KBM-7 (cell line): ENCODE measurements around the gene STEAP3.

Experiments used
- DNase-seq: peaks from one replicate; pipeline ENCODE4 v3.0.0-alpha.2; 2015
- in situ Hi-C: fragments of 300-500 bp; cut with MboI; formaldehyde crosslinking; loops from 2 replicates; pipeline ENCODE4 v1.14.3; 2020; ENCODE audit warnings: low sequenced_read_pairs, low pct_unique_long_range_greater_than_20kb, mixed read lengths

The STEAP3 gene

GRCh38 chr2:119222213-119222612, 1.4 kb upstream of the STEAP3 start:
- in situ Hi-C loops = no loop called here
- no peak for DNase-seq

- in situ Hi-C loops = no loop called here
Measured at GRCh38 chr2:119222863-119223520, 642 bp upstream of the STEAP3 start.

GRCh38 chr2:119224391-119225104, 914 bp downstream of the STEAP3 start:
- peak; percentile 12 for DNase-seq
- in situ Hi-C loops = no loop called here

More at GRCh38 chr2:119222863-119223520, 642 bp upstream of the STEAP3 start:
- DNase-seq = no peak

GRCh38 chr2:119225105-119225865, 1.7 kb downstream of the STEAP3 start:
- DNase-seq = no peak
- in situ Hi-C loops = no loop called here

- in situ Hi-C loops = no loop called here
- DNase-seq = no peak
Measured at GRCh38 chr2:119225926-119226325, 2.3 kb downstream of the STEAP3 start.

- in situ Hi-C loops = no loop called here
- no peak for DNase-seq
Measured at GRCh38 chr2:119227346-119227745, 3.7 kb downstream of the STEAP3 start.

- DNase-seq = no peak
- in situ Hi-C loops = no loop called here
Measured at GRCh38 chr2:119228136-119228535, 4.5 kb downstream of the STEAP3 start.

GRCh38 chr2:119228964-119229363, 5.3 kb downstream of the STEAP3 start:
- DNase-seq = no peak
- in situ Hi-C loops = no loop called here

- DNase-seq = no peak
- in situ Hi-C loops = no loop called here
Measured at GRCh38 chr2:119229716-119230115, 6.1 kb downstream of the STEAP3 start.

- peak; percentile 8 for DNase-seq
- in situ Hi-C loops = no loop called here
Measured at GRCh38 chr2:119230219-119231185, 6.9 kb downstream of the STEAP3 start.

- no peak for DNase-seq
- in situ Hi-C loops = no loop called here
Measured at GRCh38 chr2:119231975-119232665, 8.5 kb downstream of the STEAP3 start.

- in situ Hi-C loops = no loop called here
- DNase-seq = no peak
Measured at GRCh38 chr2:119232666-119232993, 9.0 kb downstream of the STEAP3 start.

GRCh38 chr2:119233326-119234020, 9.8 kb downstream of the STEAP3 start:
- in situ Hi-C loops = no loop called here
- DNase-seq = no peak

GRCh38 chr2:119234021-119235019, 10.7 kb downstream of the STEAP3 start:
- DNase-seq = peak; percentile 27
- in situ Hi-C loops = no loop called here

GRCh38 chr2:119236796-119237195, 13.2 kb downstream of the STEAP3 start:
- DNase-seq = no peak
- in situ Hi-C loops = no loop called here

GRCh38 chr2:119240311-119241204, 16.9 kb downstream of the STEAP3 start:
- in situ Hi-C loops = no loop called here
- DNase-seq = peak; percentile 21
